H1 (cell line): ENCODE measurements around the gene SETDB2. TPM values are rescaled to one million over a fixed set of nuclear protein-coding genes. Genes with fewer than 3 reads are reported as not detected.

Experiments
- CTCF ChIA-PET: fragments of 300-600 bp; sonication (Branson Sonifier 250); formaldehyde crosslinking; loops from one replicate; lab custom pipeline; 2021; ENCODE audit not compliant: partially characterized antibody; lab: Charles Lee
- POLR2A ChIA-PET: fragments of 300-600 bp; sonication (Branson Sonifier 250); formaldehyde crosslinking; loops from one replicate; lab custom pipeline; 2021; ENCODE audit warnings: inconsistent platforms; ENCODE audit not compliant: partially characterized antibody; lab: Charles Lee
- DNase-seq, 2 experiments: peaks; one replicate each; pipeline versions ENCODE4 v3.0.0 to v3.0.0-alpha.2; 2010 to 2022; ENCODE audit warnings: low spot score in 2 of 2, low read depth in 1 of 2, mixed read lengths in 1 of 2
- FAIRE-seq: peaks from 2 replicates; lab custom pipeline; 2011; peaks lifted over from hg19 to GRCh38; lab: Jason Lieb, UNC
- H2AFZ ChIP-seq: 2 replicates; pipeline ENCODE4 v1.8.1; 2012; ENCODE audit warnings: low read length, inconsistent platforms
- H2AK5ac ChIP-seq: 2 replicates; pipeline ENCODE4 v1.6.1; 2013; ENCODE audit warnings: low read depth, low read length
- H2BK120ac ChIP-seq: replicated peaks from 2 replicates; pipeline ENCODE3; 2013; ENCODE audit warnings: low read depth, low read length, inconsistent platforms
- H2BK12ac ChIP-seq: 2 replicates; pipeline ENCODE4 v1.6.1; 2013; ENCODE audit warnings: low read depth, low read length
- H2BK15ac ChIP-seq: 2 replicates; pipeline ENCODE4 v1.6.1; 2013; ENCODE audit warnings: low read length
- H2BK20ac ChIP-seq: 2 replicates; pipeline ENCODE4 v1.6.1; 2013; ENCODE audit warnings: low read length
- H2BK5ac ChIP-seq: 2 replicates; pipeline ENCODE4 v1.6.1; 2013; ENCODE audit warnings: low read depth, low read length
- H3K14ac ChIP-seq: 2 replicates; pipeline ENCODE4 v1.6.1; 2013; ENCODE audit warnings: inconsistent platforms; ENCODE audit not compliant: insufficient read length
- H3K18ac ChIP-seq: 2 replicates; pipeline ENCODE4 v1.6.1; 2013; ENCODE audit warnings: low read length; ENCODE audit errors: extremely low read depth
- H3K23ac ChIP-seq: 2 replicates; pipeline ENCODE4 v1.6.1; 2013; ENCODE audit warnings: inconsistent platforms; ENCODE audit not compliant: insufficient read length
- H3K23me2 ChIP-seq: 2 replicates; pipeline ENCODE4 v1.6.1; 2013; ENCODE audit warnings: low read depth, low read length
- H3K27ac ChIP-seq: 2 replicates; pipeline ENCODE4 v1.6.1; 2011; ENCODE audit warnings: low read depth, low read length, inconsistent platforms
- H3K27me3 ChIP-seq, 4 experiments: replicated peaks in 1 of 4; 1 replicate in 1 of 4; 2 replicates in 3 of 4; pipeline versions ENCODE4 v1.6.1 to v1.8.1; 2011 to 2013; ENCODE audit warnings: low read length in 3 of 4, mild to moderate bottlenecking in 3 of 4, inconsistent platforms in 2 of 4, mixed read lengths in 2 of 4, moderate library complexity in 1 of 4; ENCODE audit not compliant: control insufficient read depth in 3 of 4, insufficient read depth in 3 of 4; ENCODE audit errors: extremely low read depth in 1 of 4
- H3K36me3 ChIP-seq, 4 experiments: 2 replicates each; pipeline versions ENCODE4 v1.6.1 to v1.8.1; 2011 to 2013; ENCODE audit warnings: mild to moderate bottlenecking in 4 of 4, low read length in 3 of 4, moderate library complexity in 2 of 4, control low read depth in 1 of 4, inconsistent platforms in 1 of 4; ENCODE audit not compliant: insufficient read depth in 4 of 4, control insufficient read depth in 2 of 4
- H3K4ac ChIP-seq: replicated peaks from 2 replicates; pipeline ENCODE3; 2013; ENCODE audit warnings: low read length, low read depth, mixed read lengths, inconsistent platforms; ENCODE audit not compliant: insufficient read length
- H3K4me1 ChIP-seq, 4 experiments: replicated peaks in 1 of 4; 1 replicate in 1 of 4; 2 replicates in 3 of 4; pipeline versions ENCODE4 v1.6.1 to v1.8.1; 2011 to 2013; ENCODE audit warnings: low read length in 3 of 4, inconsistent platforms in 2 of 4, mixed read lengths in 1 of 4; ENCODE audit not compliant: insufficient read depth in 4 of 4, control insufficient read depth in 3 of 4
- H3K4me2 ChIP-seq, 2 experiments: 2 replicates each; pipeline versions ENCODE4 v1.6.1 to v1.8.1; 2011 to 2013; ENCODE audit warnings: low read depth in 2 of 2, low read length in 2 of 2, control low read depth in 1 of 2, inconsistent platforms in 1 of 2, mild to moderate bottlenecking in 1 of 2; ENCODE audit not compliant: insufficient read depth in 1 of 2
- H3K4me3 ChIP-seq, 4 experiments: fragments of 200-600, 300-600 bp in 1 of 4; sonication (generic), shearing (Covaris generic), sonication (Bioruptor Twin) in 1 of 4; 2 replicates each; pipeline versions ENCODE4 v1.5.1 to v1.8.1; 2011 to 2016; ENCODE audit warnings: low read length in 4 of 4, low read depth in 3 of 4, control low read depth in 2 of 4, inconsistent platforms in 2 of 4, mild to moderate bottlenecking in 2 of 4, mixed read lengths in 1 of 4, moderate library complexity in 1 of 4; ENCODE audit not compliant: insufficient read depth in 2 of 4; ENCODE audit errors: extremely low read depth in 1 of 4
- H3K56ac ChIP-seq: replicated peaks from 2 replicates; pipeline ENCODE3; 2013; ENCODE audit warnings: low read depth, mild to moderate bottlenecking, mixed read lengths, low read length, inconsistent platforms; ENCODE audit not compliant: insufficient read length
- H3K79me1 ChIP-seq: 2 replicates; pipeline ENCODE4 v1.6.1; 2013; ENCODE audit warnings: low read depth, low read length, control low read depth
- H3K79me2 ChIP-seq, 2 experiments: 2 replicates each; pipeline versions ENCODE4 v1.6.1 to v1.8.1; 2012 to 2013; ENCODE audit warnings: low read length in 2 of 2, mild to moderate bottlenecking in 2 of 2, inconsistent platforms in 1 of 2; ENCODE audit not compliant: insufficient read depth in 2 of 2, control insufficient read depth in 1 of 2
- H3K9ac ChIP-seq, 4 experiments: replicated peaks in 1 of 4; 1 replicate in 1 of 4; 2 replicates in 3 of 4; pipeline versions ENCODE4 v1.6.1 to v1.8.1; 2011 to 2013; ENCODE audit warnings: low read depth in 3 of 4, low read length in 3 of 4, control low read depth in 2 of 4, mild to moderate bottlenecking in 2 of 4, moderate library complexity in 2 of 4, inconsistent platforms in 1 of 4; ENCODE audit errors: extremely low read depth in 1 of 4
- H3K9me3 ChIP-seq, 2 experiments: 2 replicates each; pipeline versions ENCODE4 v1.6.1 to v1.8.1; 2012 to 2013; ENCODE audit warnings: mild to moderate bottlenecking in 2 of 2, moderate library complexity in 2 of 2, control low read depth in 1 of 2, inconsistent platforms in 1 of 2, low read depth in 1 of 2, low read length in 1 of 2, mixed read lengths in 1 of 2; ENCODE audit not compliant: insufficient read depth in 2 of 2
- H4K20me1 ChIP-seq, 2 experiments: replicated peaks in 1 of 2; 2 replicates each; pipeline versions ENCODE3 to v1.8.1; 2011 to 2013; ENCODE audit warnings: inconsistent platforms in 2 of 2, low read length in 2 of 2, mild to moderate bottlenecking in 1 of 2; ENCODE audit not compliant: insufficient read depth in 2 of 2, control insufficient read depth in 1 of 2
- H4K5ac ChIP-seq: 2 replicates; pipeline ENCODE4 v1.6.1; 2013; ENCODE audit warnings: low read length, low read depth, mixed read lengths, inconsistent platforms; ENCODE audit not compliant: insufficient read length
- H4K8ac ChIP-seq: 2 replicates; pipeline ENCODE4 v1.8.0; 2013; ENCODE audit warnings: mild to moderate bottlenecking, moderate library complexity, low read length, inconsistent platforms; ENCODE audit not compliant: insufficient read depth; ENCODE audit errors: extremely low read depth
- H4K91ac ChIP-seq: replicated peaks from 2 replicates; pipeline ENCODE3; 2013; ENCODE audit warnings: low read length, mixed read lengths, inconsistent platforms; ENCODE audit not compliant: insufficient read length
- CEBPB ChIP-seq: IDR thresholded peaks from 2 replicates; pipeline ENCODE4 v1.6.1; 2012; ENCODE audit warnings: low read depth, low read length
- EGR1 ChIP-seq: IDR thresholded peaks from 2 replicates; pipeline ENCODE4 v1.6.1; 2011; ENCODE audit warnings: low read depth, low read length, borderline replicate concordance
- POLR2A ChIP-seq, 2 experiments: IDR thresholded peaks; 1 replicate in 1 of 2; 2 replicates in 1 of 2; pipeline ENCODE4 v1.6.1; 2011; ENCODE audit warnings: low read depth in 2 of 2, low read length in 2 of 2, mild to moderate bottlenecking in 2 of 2; ENCODE audit errors: control extremely low read depth in 1 of 2
- RAD21 ChIP-seq, 2 experiments: IDR thresholded peaks in 1 of 2; conservative IDR thresholded peaks in 1 of 2; 2 replicates each; pipeline ENCODE4 v1.6.1; 2011; ENCODE audit warnings: low read depth in 2 of 2, low read length in 2 of 2, improper control_type of control experiment in 1 of 2, inconsistent platforms in 1 of 2, mild to moderate bottlenecking in 1 of 2, moderate library complexity in 1 of 2
- SIRT6 ChIP-seq: IDR thresholded peaks from one replicate; pipeline ENCODE4 v1.7.1; 2012; ENCODE audit warnings: low read length, inconsistent platforms
- WGBS, 2 experiments: shearing (Covaris generic) in 1 of 2; methylation state at CpG; one replicate each; pipeline versions ENCODE4 v1.1.6 to v1.1.7; 2013 to 2015; ENCODE audit warnings: low lambda C conversion rate in 2 of 2, mixed read lengths in 2 of 2, inconsistent platforms in 1 of 2, low coverage in 1 of 2, missing lambda C conversion rate in 1 of 2; ENCODE audit not compliant: insufficient replicate concordance in 2 of 2, insufficient coverage in 1 of 2, insufficient read length in 1 of 2; ENCODE audit errors: extremely low coverage in 1 of 2, missing lambda C conversion rate in 1 of 2; 5-methylcytosine and 5-hydroxymethylcytosine counted together
- polyA plus RNA-seq, 7 experiments: library from polyadenylated mRNA; depleted of rRNA in 3 of 7; stranded (reverse) in 5 of 7; unstranded in 2 of 7; fragments of >200 nt in 5 of 7; fragments of 200-250 nt in 2 of 7; gene quantifications; 1 replicate in 5 of 7; 2 replicates in 1 of 7; 4 replicates in 1 of 7; pipeline versions ENCODE4 v1.2.1 to v1.2.3, GENCODE V29; 2011 to 2013; ENCODE audit warnings: missing spikeins in 2 of 7, mixed read lengths in 2 of 7
- total RNA-seq: library from RNA; stranded (reverse); fragmentation: NEBNext Ultra II Directional; extraction: Animal tissue kit (Norgen Biotek cat#: 25700); gene quantifications from 2 replicates; pipeline ENCODE4 v1.2.1, GENCODE V29; 2021

The SETDB2 gene
- total and polyA plus RNA-seq, 2 of the 8 experiments (the other 6 are each of a cell fraction or from before 2014, with no cell fraction given), result 1.2 to 6.1 TPM

- H3K27me3 ChIP-seq, result no peaks in the 10 kb centered on the region
These were observed 83.0 kb downstream of the SETDB2 start for GRCh38 chr13:49527123-49527522.

More at GRCh38 chr13:49527123-49527522, 83.0 kb downstream of the SETDB2 start:
- peaks cover 0 to 3% (median 0%) of the 10 kb centered on the region in 4 experiments; a peak in 2 of 8 replicates for H3K36me3 ChIP-seq
- WGBS, 2 experiments, result 95% methylated on average over 2 of the region's 2 CpGs; no CpG with 5 or more reads in 1 of the 2 experiments
- H4K91ac ChIP-seq, result no peak overlapping the region
- TF ChIP-seq CEBPB (peak; percentile 29; the same call in 1 of the 2 replicates), RAD21 (IDR thresholded peaks at IDR 0.05 in 1 of 2, conservative IDR thresholded peaks at IDR 0.05 in 1 of 2; ENCODE audit: low read depth in 2 of 2, low read length in 2 of 2) (0 out of 4 replicates have a peak, but pooled peaks of 1 of the 2 experiments have one; percentile 5), POLR2A (IDR thresholded peaks at IDR 0.05; ENCODE audit: control extremely low read depth in 1 of 2, low read depth in 2 of 2, low read length in 2 of 2) (no peak), EGR1 (no peak), SIRT6 (no peak)
- H4K8ac ChIP-seq, result no peak overlapping the region
- no peak overlapping the region for H4K5ac ChIP-seq
- H2BK12ac ChIP-seq, result no peak overlapping the region
- H3K4ac ChIP-seq, result no peak overlapping the region
- H3K23ac ChIP-seq, result no peak overlapping the region
- H3K79me1 ChIP-seq, result no peaks in the 10 kb centered on the region
- no peak overlapping the region for H2BK5ac ChIP-seq
- no peak for DNase-seq
- no peaks in the 10 kb centered on the region for H3K9me3 ChIP-seq
- no peak overlapping the region for H2BK15ac ChIP-seq
- no peak overlapping the region for H2AFZ ChIP-seq
- no peak overlapping the region for H3K14ac ChIP-seq
- ChIA-PET POLR2A (no interaction called here), CTCF (interaction anchor here (0.8 kb wide), 1 partner anchor 21 kb away, joined by 4 read pairs; no protein-coding TSS in a partner anchor)
- no peaks in the 10 kb centered on the region for H4K20me1 ChIP-seq
- H3K4me2 ChIP-seq, result no peak overlapping the region
- no peak overlapping the region for H3K4me3 ChIP-seq
- no peak overlapping the region for H3K9ac ChIP-seq
- H3K18ac ChIP-seq, result no peak overlapping the region
- H3K4me1 ChIP-seq, result no peaks in the 10 kb centered on the region
- no peak for FAIRE-seq
- no peaks in the 10 kb centered on the region for H3K79me2 ChIP-seq
- no peak overlapping the region for H2AK5ac ChIP-seq
- no peaks in the 10 kb centered on the region for H3K23me2 ChIP-seq
- H2BK120ac ChIP-seq, result no peak overlapping the region
- no peak overlapping the region for H2BK20ac ChIP-seq
- H3K56ac ChIP-seq, result no peak overlapping the region
- H3K27ac ChIP-seq, result no peak overlapping the region
